Retinal pigment epithelial cell (primary cell): Measurements from ENCODE around the gene ZCCHC7.

Experiments
- DNase-seq: peaks from one replicate; pipeline ENCODE4 v3.0.0-alpha.2; 2010; ENCODE audit warnings: low read depth
- H3K4me3 ChIP-seq: 2 replicates; pipeline ENCODE4 v1.5.1; 2011; ENCODE audit warnings: mild to moderate bottlenecking, low read length, control low read depth, moderate library complexity
- TF ChIP-seq, protein P1 (sequence below): conservative IDR thresholded peaks from 2 replicates; pipeline ENCODE4 v1.5.1; 2011; ENCODE audit warnings: low read depth, low read length, control low read depth, inconsistent platforms

Gene ZCCHC7

GRCh38 chr9:37243588-37244345 is 123.4 kb downstream of the ZCCHC7 start:
- no peak overlapping the region for H3K4me3 ChIP-seq
- TF ChIP-seq, protein P1, sequence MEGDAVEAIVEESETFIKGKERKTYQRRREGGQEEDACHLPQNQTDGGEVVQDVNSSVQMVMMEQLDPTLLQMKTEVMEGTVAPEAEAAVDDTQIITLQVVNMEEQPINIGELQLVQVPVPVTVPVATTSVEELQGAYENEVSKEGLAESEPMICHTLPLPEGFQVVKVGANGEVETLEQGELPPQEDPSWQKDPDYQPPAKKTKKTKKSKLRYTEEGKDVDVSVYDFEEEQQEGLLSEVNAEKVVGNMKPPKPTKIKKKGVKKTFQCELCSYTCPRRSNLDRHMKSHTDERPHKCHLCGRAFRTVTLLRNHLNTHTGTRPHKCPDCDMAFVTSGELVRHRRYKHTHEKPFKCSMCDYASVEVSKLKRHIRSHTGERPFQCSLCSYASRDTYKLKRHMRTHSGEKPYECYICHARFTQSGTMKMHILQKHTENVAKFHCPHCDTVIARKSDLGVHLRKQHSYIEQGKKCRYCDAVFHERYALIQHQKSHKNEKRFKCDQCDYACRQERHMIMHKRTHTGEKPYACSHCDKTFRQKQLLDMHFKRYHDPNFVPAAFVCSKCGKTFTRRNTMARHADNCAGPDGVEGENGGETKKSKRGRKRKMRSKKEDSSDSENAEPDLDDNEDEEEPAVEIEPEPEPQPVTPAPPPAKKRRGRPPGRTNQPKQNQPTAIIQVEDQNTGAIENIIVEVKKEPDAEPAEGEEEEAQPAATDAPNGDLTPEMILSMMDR: no peak
- no peak for DNase-seq

GRCh38 chr9:37246826-37247225 is 126.5 kb downstream of the ZCCHC7 start:
- no peak overlapping the region for H3K4me3 ChIP-seq
- TF ChIP-seq, protein P1: no peak
- DNase-seq: no peak

GRCh38 chr9:37248651-37249163 is 128.3 kb downstream of the ZCCHC7 start:
- TF ChIP-seq, protein P1: no peak
- DNase-seq: no peak
- no peak overlapping the region for H3K4me3 ChIP-seq

- TF ChIP-seq, protein P1: no peak
- no peak for DNase-seq
- no peak overlapping the region for H3K4me3 ChIP-seq
Observed at GRCh38 chr9:37251452-37251851, 131.1 kb downstream of the ZCCHC7 start.

DNA sequence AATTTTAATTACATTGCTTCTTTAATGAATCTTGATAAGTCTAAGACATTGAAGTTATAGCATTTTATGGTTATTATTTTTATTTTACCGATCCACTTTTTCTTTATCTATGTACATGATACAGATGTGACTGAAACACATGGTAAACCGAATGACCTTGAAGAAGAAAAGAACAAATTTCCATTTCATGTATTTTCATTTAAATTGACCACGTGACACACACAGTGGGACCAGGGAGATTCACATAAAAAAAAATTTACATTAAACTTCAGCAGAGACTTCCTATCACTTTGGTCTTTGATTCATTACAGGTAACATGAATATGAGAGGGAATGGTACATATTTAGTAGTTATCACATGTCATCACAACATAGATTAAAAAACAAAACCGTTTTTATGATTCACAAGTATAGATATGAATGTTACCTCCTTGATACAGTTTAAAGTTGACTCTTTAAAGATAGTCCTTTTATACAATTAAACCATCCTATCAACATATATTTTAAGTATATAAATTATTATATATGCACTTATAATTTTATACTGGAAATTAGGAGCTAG is 133.1 kb downstream of the ZCCHC7 start:
- TF ChIP-seq, protein P1: no peak
- no peak overlapping the region for H3K4me3 ChIP-seq
- DNase-seq: no peak

DNA sequence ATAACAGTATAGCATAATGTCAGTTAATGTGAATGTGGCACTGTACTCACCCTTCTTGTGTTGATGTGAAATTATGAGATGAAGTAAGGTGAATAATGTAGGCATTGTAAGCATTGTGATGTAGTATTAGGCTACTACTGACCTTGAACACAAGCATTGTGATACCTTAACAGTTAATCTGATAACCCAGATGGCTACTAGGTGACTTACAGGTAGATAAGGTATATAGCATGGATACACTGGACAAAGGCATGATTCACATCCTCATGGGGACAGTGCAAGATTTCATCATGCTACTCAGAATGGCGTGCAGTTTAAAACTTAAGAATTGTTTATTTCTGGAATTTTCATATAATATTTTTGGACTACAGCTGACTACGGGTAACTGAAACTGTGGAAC is 134.8 kb downstream of the ZCCHC7 start:
- H3K4me3 ChIP-seq: no peak overlapping the region
- DNase-seq: no peak
- TF ChIP-seq, protein P1: no peak
